Suprapubic skin (tissue), 4 donors: ENCODE data around the gene TRIM52. TPM values are rescaled to one million over a fixed set of nuclear protein-coding genes. Genes with fewer than 3 reads are reported as not detected.

Experiments
- DNase-seq, 2 donors: peaks; one replicate each; pipeline ENCODE4 v3.0.0-alpha.2; 2019; ENCODE audit warnings: low spot score in 2 of 2
- H3K27ac ChIP-seq: fragments of 200-600 bp; sonication (generic); one replicate; pipeline ENCODE4 v1.5.1; 2019
- H3K27me3 ChIP-seq: fragments of 200-600 bp; sonication (generic); one replicate; pipeline ENCODE4 v1.5.1; 2019
- H3K36me3 ChIP-seq: fragments of 200-600 bp; sonication (generic); one replicate; pipeline ENCODE4 v1.5.1; 2019
- H3K4me1 ChIP-seq: fragments of 200-600 bp; sonication (generic); one replicate; pipeline ENCODE4 v1.5.1; 2019
- H3K4me3 ChIP-seq: fragments of 200-600 bp; sonication (generic); one replicate; pipeline ENCODE4 v1.5.1; 2019; ENCODE audit warnings: mild to moderate bottlenecking
- H3K9me3 ChIP-seq: fragments of 200-600 bp; sonication (generic); one replicate; pipeline ENCODE4 v1.5.1; 2019
- CTCF ChIP-seq, 2 donors: fragments of 200-600 bp in 1 of 2; fragments of 450-650 bp in 1 of 2; sonication (generic) in 1 of 2; IDR thresholded peaks; one replicate each; pipeline ENCODE4 v1.5.1; 2016 to 2019; ENCODE audit warnings: antibody characterized with exemption in 2 of 2, mild to moderate bottlenecking in 1 of 2, moderate library complexity in 1 of 2
- EP300 ChIP-seq: sonication (generic); formaldehyde crosslinking; IDR thresholded peaks from one replicate; pipeline ENCODE4 v1.6.1; 2017; ENCODE audit warnings: antibody characterized with exemption
- POLR2A ChIP-seq, 2 donors: fragments of 450-650 bp; IDR thresholded peaks; one replicate each; pipeline ENCODE4 v1.6.1; 2017; ENCODE audit warnings: antibody characterized with exemption in 2 of 2, mild to moderate bottlenecking in 2 of 2, moderate library complexity in 2 of 2
- POLR2AphosphoS5 ChIP-seq, 3 donors: sonication (generic); formaldehyde crosslinking; IDR thresholded peaks; one replicate each; pipeline ENCODE4 v1.6.1; 2017; ENCODE audit warnings: antibody characterized with exemption in 3 of 3
- WGBS: methylation state at CpG from one replicate; pipeline ENCODE4 v1.1.5; 2018; 5-methylcytosine and 5-hydroxymethylcytosine counted together
- total RNA-seq, 4 donors: library from RNA; depleted of rRNA; stranded (reverse); fragments of >200 nt; gene quantifications; one replicate each; pipeline ENCODE4 v1.1.0, GENCODE V29; 2016

The TRIM52 gene
- total RNA-seq, 4 donors from 2014 or later, result 6.7 to 15.4 (median 10.1) TPM

- Histone ChIP-seq H3K9me3 (no peaks in the 10 kb centered on the region), H3K4me1 (peaks cover 7% of the 10 kb centered on the region), H3K27me3 (no peaks in the 10 kb centered on the region), H3K4me3 (no peak overlapping the region), H3K36me3 (peaks cover 98% of the 10 kb centered on the region), H3K27ac (no peak overlapping the region)
- TF ChIP-seq POLR2AphosphoS5 (IDR thresholded peaks at IDR 0.05) (no peak), EP300 (no peak), POLR2A (IDR thresholded peaks at IDR 0.05) (no peak), CTCF (IDR thresholded peaks at IDR 0.05) (no peak)
- DNase-seq, result no peak
- WGBS, result 70% methylated on average over 5 of the region's 5 CpGs
Observed at GRCh38 chr5:181235689-181236366, 25.1 kb downstream of the TRIM52 start.

- no peaks in the 10 kb centered on the region for H3K27me3 ChIP-seq
- no peak overlapping the region for H3K4me3 ChIP-seq
- 67% methylated on average over 5 of the region's 5 CpGs for WGBS
- H3K4me1 ChIP-seq, result peaks cover 4% of the 10 kb centered on the region
- TF ChIP-seq CTCF (IDR thresholded peaks at IDR 0.05), result no peak
- TF ChIP-seq POLR2A (IDR thresholded peaks at IDR 0.05), result no peak
- TF ChIP-seq EP300, result no peak
- H3K9me3 ChIP-seq, result no peaks in the 10 kb centered on the region
- DNase-seq, result no peak
- peaks cover 97% of the 10 kb centered on the region for H3K36me3 ChIP-seq
- H3K27ac ChIP-seq, result no peak overlapping the region
Observed at GRCh38 chr5:181235323-181235688, 25.6 kb downstream of the TRIM52 start.

GRCh38 chr5:181234455-181235306 is 26.3 kb downstream of the TRIM52 start:
- Histone ChIP-seq H3K4me3 (no peak overlapping the region), H3K9me3 (no peaks in the 10 kb centered on the region), H3K27me3 (no peaks in the 10 kb centered on the region), H3K27ac (no peak overlapping the region), H3K36me3 (peaks cover 91% of the 10 kb centered on the region), H3K4me1 (no peaks in the 10 kb centered on the region)
- TF ChIP-seq POLR2A (IDR thresholded peaks at IDR 0.05), result no peak
- no peak for DNase-seq
- WGBS, result 88% methylated on average over 9 of the region's 22 CpGs

- no peaks in the 10 kb centered on the region for H3K4me1 ChIP-seq
- H3K4me3 ChIP-seq, result no peak overlapping the region
- H3K36me3 ChIP-seq, result peaks cover 89% of the 10 kb centered on the region
- H3K27ac ChIP-seq, result no peak overlapping the region
- no peaks in the 10 kb centered on the region for H3K27me3 ChIP-seq
- TF ChIP-seq POLR2AphosphoS5 (IDR thresholded peaks at IDR 0.05) (no peak), CTCF (IDR thresholded peaks at IDR 0.05) (no peak), POLR2A (IDR thresholded peaks at IDR 0.05) (no peak), EP300 (no peak)
- WGBS, result 88% methylated on average over 8 of the region's 24 CpGs
- H3K9me3 ChIP-seq, result no peaks in the 10 kb centered on the region
- DNase-seq, result no peak
Observed at GRCh38 chr5:181233801-181234454, 27.0 kb downstream of the TRIM52 start.

- TF ChIP-seq POLR2A (IDR thresholded peaks at IDR 0.05), result no peak
- Histone ChIP-seq H3K4me3 (no peak overlapping the region), H3K27me3 (no peaks in the 10 kb centered on the region), H3K27ac (no peak overlapping the region), H3K36me3 (peaks cover 82% of the 10 kb centered on the region), H3K4me1 (no peaks in the 10 kb centered on the region), H3K9me3 (no peaks in the 10 kb centered on the region)
- WGBS, result 83% methylated on average over 15 of the region's 16 CpGs
- DNase-seq, result no peak
Observed at GRCh38 chr5:181233088-181233800, 27.7 kb downstream of the TRIM52 start.
